Fibroblast of skin of back (primary cell): ENCODE measurements around the gene MSL3B.

ENCODE experiments used
- DNase-seq: peaks from one replicate; pipeline ENCODE4 v3.0.0-alpha.2; 2013

MSL3B gene

DNA sequence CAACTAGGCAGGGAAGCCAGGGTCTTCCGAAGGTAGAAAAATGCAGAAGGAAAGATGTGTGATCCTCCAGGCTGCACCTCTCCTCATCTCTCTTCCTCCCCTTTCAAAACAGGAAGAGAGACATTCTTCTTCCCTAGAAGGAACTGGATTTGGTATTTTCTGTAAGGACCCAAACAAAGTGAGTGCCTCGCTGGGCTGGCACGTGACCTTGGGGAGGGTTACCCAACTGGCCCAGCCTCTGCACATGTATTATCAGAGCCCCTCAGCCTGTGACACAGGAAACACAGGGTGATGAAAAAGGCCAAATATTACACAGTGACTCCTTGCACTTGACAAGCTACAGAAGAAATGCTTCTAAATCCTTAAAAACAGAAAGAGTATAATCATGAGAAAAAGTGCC, 16.1 kb downstream of the MSL3B start:
- DNase-seq = no peak

DNA sequence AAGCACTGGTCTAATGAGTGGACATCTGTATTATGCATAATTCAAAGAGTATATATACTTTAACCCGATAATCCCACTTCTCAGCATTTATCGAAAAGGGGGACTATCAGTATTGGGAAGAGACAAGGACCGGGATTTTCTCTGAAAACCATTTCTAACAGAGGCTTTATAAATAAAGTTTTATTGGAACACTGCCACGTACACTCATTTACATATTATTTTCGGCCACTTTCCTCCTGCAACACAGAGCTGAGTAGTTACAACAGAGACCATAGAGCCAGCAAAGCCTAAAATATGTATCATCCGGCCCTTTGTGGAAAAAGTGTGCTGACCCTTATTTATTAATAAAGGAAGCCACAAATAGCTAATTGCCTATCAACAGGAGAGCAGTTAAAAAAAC, 17.0 kb downstream of the MSL3B start:
- no peak for DNase-seq

DNA sequence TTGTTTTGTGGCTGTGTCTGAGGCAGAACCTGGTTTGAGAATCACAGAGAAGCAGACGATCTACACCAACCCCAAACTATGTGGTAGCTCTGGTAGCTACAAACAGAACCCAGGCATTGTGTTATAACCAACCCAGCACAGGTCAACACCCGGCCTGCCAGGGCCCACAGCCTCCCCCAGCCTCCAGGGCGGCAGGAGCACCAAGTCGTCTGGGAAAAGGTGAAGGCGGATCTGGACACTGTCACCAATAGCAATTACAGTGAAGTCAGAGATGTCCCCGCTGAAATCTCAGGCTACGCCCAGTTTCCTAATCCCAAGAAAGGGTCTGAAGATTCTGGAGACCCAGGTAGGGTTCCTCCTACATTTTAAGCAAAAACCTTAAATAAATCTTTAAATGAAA, 17.4 kb downstream of the MSL3B start:
- DNase-seq = no peak

DNA sequence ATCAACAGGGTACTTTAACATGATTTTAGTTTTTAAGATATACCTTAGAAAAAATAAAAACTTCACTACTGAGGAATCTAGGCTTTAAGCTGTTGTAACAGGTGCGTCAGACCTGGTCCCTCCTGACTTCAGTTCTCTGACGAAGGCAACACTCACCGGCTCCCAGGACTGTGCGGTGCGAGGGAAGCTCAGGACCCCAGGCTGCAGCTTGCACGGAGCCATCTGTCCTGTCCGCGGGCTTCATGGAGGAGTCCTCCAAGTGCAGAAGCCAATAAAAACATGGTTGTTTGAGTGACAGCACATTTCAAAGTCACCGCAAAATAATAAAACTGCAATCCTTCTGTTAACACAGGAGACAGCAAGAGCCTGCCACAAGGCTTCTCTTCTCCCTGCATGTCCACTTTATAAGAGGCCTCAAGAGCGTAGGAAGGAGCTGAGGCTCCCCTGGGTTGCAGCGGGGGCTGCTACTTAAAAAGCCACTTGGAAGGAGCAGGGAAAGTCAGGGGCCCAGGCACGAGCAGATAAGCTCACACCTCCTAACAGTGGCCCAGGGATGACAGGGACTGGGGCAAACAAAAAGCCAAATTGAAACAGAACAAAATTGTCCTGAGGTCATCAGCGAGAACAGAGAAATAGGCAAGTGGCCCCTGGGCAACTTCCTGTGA, 18.4 kb downstream of the MSL3B start:
- no peak for DNase-seq

- no peak for DNase-seq
Measured at GRCh38 chr2:233848276-233848675, 19.9 kb downstream of the MSL3B start.

- DNase-seq = no peak
Measured at GRCh38 chr2:233847248-233847898, 20.8 kb downstream of the MSL3B start.

- no peak for DNase-seq
Measured at GRCh38 chr2:233846387-233847247, 21.6 kb downstream of the MSL3B start.

DNA sequence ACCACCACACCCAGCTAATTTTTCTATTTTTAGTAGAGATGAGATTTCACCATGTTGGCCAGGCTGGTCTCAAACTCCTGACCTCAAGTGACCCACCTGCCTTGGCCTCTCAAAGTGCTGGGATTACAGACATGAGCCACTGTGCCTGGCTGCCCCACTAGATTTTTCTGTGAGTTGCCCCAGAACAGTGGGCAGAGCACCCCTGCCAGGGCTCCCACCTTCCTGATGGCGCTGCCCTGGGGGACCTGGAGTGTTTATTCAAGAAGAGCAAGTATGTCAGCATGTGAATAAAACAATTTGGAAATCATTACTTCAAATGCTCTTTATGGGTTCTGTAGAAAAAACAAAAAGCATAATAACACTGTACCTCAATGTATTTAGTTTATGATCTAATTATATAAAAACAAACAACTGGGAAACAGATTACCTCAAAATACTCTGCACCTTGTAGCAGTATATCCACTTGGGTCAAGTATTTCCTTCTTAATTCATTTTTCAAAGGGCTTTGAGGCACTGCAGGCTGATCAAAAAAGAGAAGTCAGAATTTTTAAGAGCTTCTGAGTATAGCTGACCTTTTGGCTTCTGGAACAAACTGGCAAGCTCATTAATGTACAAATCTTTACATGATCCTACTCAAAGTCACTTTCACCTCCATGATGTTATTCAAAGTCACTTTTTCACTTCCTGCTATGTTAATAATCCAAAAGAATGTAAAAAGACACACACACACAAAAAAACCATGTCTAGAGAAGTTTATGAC, 22.7 kb downstream of the MSL3B start:
- DNase-seq = no peak

GRCh38 chr2:233844836-233845235, 23.4 kb downstream of the MSL3B start:
- DNase-seq = no peak

- no peak for DNase-seq
Measured at GRCh38 chr2:233844064-233844807, 23.9 kb downstream of the MSL3B start.

DNA sequence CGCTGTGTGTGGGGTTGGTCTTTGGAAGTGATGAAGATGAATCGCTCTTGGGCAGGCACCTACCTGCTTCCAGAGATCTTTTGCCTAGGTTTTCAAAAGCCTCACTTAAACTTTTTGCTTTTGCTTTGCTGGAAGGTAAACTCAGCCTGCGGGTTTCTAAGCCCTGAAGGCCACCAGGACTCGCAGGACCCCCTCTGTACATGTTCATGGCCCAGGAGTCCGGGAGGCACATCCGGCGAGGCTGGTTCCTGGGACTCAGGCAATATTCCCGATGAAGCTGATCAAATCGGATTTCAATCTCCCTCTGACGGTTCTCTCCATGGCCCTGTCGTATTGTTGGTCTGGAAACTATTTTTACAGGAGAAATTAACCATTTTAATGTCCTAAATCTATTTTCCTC, 27.0 kb downstream of the MSL3B start:
- no peak for DNase-seq

GRCh38 chr2:233840520-233840919, 27.7 kb downstream of the MSL3B start:
- no peak for DNase-seq

DNA sequence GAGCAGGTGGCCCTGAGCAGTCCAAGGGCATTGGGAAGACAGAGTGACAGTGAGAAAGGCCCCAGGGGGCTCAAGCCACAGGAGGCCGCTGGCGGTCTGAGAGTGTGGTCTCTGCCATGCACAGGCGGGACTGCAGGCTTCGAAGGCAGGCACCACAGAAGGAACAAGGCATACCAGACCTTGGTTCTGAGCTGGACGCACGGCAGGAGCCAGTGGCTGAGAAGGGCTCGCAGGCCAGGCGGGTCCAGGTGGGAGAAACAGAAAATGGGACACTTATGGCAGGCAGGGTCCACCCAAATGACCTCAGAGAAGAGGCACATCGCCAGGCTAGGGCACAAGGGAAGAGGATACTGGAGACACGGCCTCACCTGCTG, 28.8 kb downstream of the MSL3B start:
- no peak for DNase-seq

DNA sequence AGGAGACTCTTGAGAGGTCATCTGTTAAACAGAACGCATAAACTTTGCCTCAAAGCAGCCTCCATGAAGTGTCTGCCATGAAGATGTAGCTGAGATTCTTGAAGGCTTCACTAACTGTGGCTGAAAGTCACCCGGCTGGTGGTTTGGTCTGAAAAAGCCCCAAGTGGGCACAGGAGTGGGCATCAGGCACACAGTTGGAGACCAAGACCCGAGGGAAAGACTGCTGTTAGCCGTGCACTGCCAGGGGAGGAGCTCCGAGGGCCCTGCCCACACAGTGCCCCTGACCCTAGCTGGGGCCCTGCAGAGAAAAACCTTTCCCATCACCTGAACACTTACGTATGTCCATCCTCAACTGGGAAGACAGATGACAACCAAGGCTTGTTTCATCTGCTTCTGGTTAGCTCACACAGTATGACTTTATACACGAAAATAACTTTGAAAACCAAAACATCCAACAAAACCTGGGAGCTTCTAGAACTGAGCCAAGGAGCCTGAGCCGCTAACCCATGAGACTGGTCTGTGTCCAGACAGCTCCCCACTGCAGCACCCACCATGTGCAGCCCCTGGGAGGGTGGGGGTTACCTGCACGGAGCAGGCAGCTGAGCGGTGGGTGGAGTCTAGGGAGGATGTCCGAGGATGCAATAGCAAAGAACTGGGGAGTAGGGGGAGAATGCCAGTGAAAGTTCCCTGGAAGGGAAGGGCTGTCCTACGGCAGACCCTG, 29.3 kb downstream of the MSL3B start:
- DNase-seq = no peak

GRCh38 chr2:233838251-233838650, 29.9 kb downstream of the MSL3B start:
- DNase-seq = no peak

DNA sequence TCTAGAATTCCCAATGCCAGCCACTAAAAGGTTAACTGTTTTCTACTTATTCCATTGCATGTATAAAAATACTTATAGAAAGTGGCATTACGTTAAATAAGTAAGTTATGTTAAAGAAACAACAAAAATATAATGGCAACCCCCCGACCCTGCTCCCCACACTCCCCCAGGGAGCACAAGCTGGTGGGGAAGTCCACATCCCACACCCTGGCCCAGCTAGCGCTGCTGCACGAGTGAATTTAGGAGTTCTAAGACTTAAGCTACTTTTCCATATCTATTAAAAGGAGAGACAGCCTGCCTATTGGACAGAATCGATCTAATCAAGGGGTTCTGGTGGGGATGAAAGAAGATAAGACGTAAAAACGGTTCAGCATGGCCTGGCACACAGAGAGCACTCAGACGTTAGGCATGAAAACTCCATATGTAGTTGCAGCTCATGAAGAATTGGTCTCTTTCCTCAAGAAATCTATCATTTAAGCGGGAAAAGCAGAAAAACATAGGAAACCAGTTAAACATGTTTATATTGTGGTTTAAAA, 30.4 kb downstream of the MSL3B start:
- no peak for DNase-seq

- DNase-seq = no peak
Measured at GRCh38 chr2:233836359-233836758, 31.8 kb downstream of the MSL3B start.

DNA sequence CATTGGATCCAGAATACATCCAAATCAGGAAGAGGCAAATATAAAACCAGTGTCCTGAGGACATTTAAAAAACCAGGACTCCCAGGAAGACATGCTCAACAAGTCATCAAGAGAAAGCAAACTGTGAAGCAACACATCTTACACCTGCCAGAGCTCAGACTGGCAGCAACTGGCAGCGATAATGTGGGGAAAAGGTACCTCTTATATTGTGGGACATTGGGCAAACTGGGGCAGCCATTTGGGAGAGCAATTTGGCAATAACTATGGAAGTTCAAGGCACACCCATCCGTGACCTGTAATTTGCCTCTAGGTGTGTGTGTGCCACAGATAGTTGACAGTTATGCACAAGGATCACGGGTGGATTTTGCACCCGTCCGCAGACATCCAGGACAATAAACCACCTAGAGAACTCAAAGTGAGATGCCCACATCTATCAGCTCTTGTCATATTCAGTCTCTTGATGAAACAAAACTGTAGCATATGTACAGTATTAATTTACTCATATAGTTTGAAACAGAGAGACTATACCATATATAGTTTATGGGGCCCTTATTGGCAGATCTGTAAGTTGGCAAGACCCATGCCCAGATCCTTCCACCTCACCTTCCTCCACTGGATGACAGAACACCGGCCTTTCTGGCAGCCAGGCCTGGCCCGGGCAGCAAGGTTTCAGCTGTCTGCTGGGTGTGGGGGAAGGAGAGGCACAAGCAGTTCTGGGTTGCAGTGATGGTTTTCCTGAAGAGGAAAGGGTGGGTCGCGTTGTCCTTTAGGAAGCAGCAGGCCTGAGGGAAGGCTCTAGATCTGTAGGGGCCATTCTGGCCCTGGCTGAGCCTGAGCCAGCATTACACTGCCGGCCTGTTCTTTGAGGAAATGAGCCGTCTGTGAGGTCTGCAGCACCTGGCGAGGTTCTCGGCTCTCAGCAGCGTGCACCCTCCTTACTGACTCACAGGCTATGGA, 32.7 kb downstream of the MSL3B start:
- no peak for DNase-seq

DNA sequence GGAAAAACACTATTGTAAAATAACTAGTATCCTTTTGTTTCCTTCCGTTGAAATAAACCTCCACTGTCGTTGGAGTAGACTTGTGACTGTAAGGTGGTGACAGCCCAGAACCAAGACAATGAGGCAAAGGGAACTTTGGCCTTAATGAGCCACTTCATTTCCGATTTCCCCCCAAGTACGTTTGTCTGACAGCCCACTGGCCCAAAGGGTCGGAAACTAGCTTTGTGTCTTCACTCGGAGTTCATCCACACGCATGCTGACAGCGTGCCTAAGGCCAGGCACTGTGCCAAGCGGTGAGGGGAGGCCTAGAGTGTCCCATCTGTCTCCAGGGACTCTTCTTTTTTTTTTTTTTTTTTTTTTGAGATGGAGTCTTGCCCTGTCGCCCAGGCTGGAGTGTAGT, 34.8 kb downstream of the MSL3B start:
- no peak for DNase-seq

DNA sequence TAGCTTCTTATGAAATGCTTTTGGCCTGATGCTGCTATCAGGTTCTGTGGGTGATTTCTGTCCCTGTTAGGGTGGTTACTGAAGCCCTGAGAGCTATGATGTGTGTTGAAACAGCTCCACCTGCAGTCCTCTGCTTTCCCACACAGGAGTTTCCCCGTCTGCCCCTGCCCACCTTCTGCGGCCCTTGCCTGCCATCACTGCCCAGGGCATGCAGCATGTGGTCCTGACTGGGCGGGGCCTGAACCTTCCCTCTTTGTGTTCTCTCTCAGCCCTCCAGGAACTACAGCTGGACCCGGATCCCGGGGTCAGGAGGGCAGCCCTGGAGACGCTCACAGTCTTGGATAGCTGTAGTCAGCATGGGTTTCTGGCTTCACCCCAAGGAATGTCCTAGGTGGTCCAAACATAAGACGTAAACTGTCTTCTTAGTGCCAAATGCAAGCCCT, 35.3 kb downstream of the MSL3B start:
- no peak for DNase-seq
